ENCODE data around the gene SNTB2.

The SNTB2 gene

DNA sequence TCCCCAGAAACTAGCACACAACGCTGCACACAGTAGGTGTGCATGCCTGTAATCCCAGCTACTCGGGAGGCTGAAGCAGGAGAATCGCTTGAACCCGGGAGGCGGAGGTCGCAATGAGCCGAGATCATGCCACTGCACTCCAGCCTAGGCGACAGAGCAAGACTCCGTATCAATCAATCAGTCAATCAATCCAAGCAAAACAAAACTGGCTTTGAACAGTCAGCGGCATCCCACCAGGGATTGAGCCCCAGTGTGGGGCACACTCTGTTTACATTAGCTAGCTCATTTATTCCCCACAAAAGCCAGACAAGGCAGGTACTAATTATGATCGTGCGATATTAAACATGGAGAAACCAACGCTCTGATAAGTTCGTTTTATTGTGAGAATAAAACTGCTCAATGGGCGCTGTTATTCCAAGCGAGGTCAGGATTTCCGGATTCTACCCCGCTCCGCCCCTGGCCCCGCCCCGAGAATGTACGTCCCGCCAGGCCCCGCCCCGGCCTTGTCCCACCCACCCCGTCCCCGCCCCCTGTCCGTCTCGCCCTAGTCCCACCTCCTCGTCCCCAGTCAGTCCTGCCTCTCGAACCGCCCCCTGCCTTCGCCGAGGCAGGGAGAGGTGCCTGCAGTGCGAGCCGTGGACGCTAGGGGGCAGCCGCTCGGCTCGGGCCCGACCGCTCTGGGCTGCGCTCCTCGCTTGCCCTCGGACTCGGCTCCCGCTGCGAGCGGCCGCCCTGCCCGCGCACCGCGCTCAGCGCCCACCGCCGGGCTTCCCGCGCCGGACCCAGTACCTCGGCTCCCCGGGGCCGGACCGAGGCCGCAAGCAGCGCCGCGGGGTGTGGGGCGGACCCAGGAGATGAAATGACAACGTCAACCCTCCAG is 123.9 kb downstream of the SNTB2 start, which contains the start of gene VPS4A:
TSS of gene VPS4A (plus strand) at position 698 of the 880 bp plus-strand sequence. CDS start at position 860, 162 bp downstream.
- H3K27me3 Mint-ChIP-seq: no peaks in the 10 kb centered on the region
- no peaks in the 10 kb centered on the region for H3K9me3 Mint-ChIP-seq
- peak within 1 kb of the TSS; percentile 92 for H3K27ac Mint-ChIP-seq
- peaks cover 8% of the 10 kb centered on the region for H3K36me3 Mint-ChIP-seq
- H3K4me3 Mint-ChIP-seq: peak within 1 kb of the TSS; percentile 97
- peak; percentile 99 for ATAC-seq
- H3K4me1 Mint-ChIP-seq: peaks cover 30% of the 10 kb centered on the region

DNA sequence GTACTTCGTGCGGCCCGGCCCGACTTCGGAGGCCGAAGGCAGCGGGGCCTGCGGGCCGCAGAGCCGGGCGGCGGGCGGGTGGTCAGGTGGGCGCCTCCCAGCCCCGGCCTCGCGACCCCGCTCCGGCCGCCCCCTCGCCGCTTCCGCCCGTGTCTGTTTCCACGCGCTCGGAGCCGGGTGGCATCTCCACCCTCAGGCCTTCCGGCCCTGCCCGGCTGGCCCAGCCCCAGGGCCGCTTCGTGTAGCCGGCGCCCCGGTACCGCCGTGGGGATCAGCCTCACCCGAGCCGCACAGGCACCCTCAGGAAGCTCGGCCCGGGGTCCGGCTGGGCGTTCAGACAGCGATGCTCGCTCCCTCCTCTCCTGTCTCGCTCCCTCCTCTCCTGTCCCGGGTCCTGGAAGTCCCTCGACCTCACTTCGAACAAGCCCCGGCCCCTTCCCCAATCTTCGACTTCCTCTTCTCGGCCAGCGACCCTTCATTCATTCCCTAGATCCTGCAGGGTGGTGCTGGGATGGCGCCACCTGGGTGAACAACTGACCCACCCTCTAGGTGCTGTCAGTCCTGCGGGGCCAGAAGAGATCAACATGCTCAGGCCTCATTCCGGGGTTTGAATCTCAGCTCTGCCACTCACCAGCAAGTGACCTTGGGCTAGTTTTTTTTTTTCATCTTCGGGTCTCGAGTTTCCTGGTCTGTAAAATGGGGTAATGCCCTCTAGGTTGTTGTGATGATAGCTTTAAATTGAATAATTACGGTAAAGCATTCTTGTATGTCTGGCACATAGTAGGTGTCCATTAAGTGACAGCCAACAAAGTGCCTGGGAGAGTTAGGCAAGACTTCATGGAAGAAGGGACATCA is 124.8 kb downstream of the SNTB2 start:
- Mint-ChIP-seq H3K9me3 (no peaks in the 10 kb centered on the region), H3K4me1 (peaks cover 34% of the 10 kb centered on the region), H3K4me3 (peak overlapping the region; percentile 97), H3K27ac (peak overlapping the region; percentile 92), H3K36me3 (peaks cover 17% of the 10 kb centered on the region), H3K27me3 (no peaks in the 10 kb centered on the region)
- peak; percentile 79 for ATAC-seq

DNA sequence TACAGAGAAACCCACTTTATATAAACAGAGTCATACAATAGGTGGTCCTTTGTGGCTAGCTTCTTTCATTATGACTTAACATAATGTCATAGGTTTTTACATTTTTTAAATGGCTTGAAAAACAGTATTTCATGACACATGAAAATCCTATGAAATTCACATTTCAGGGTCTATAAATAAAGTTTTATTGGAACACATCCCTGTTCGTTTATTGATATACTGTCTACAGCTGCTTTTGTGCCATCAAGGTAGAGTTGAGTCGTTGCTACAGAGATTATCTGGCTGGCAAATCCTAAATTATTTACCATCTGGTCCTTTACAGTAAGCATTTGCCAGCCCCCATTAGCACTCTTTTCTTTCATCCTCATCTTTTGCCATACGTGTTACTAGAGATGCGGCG is 126.5 kb downstream of the SNTB2 start:
- no peak for ATAC-seq
- peak overlapping the region; percentile 22 for H3K4me3 Mint-ChIP-seq

DNA sequence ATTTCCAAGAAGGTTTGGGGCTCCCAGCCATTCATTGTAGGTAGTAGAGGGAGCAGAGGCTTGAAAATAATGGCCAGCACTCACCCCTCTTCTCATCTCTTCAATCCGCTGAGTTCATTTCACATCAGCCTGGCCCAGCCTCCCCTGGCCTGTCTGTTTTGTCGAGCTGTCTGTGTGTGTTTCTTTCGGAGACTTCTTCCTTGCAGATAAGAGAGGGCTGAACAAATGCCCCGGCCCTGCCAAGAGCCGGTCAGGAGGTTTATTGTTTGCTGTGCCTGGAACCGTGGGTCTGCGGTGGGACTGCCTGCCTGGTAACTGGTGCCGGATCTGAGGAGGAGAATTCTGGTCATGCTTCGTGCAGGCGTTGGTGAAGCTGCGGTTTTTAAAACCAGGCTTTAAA is 127.6 kb downstream of the SNTB2 start:
- no peak overlapping the region for H3K4me3 Mint-ChIP-seq
- peaks cover 34% of the 10 kb centered on the region for H3K4me1 Mint-ChIP-seq
- peaks cover 24% of the 10 kb centered on the region for H3K36me3 Mint-ChIP-seq
- no peaks in the 10 kb centered on the region for H3K27me3 Mint-ChIP-seq
- no peak overlapping the region for H3K27ac Mint-ChIP-seq
- no peaks in the 10 kb centered on the region for H3K9me3 Mint-ChIP-seq
- no peak for ATAC-seq

More for the DNA sequence above, 126.5 kb downstream of the SNTB2 start:
- peaks cover 21% of the 10 kb centered on the region for H3K36me3 Mint-ChIP-seq
- H3K9me3 Mint-ChIP-seq: no peaks in the 10 kb centered on the region
- peaks cover 34% of the 10 kb centered on the region for H3K4me1 Mint-ChIP-seq
- no peaks in the 10 kb centered on the region for H3K27me3 Mint-ChIP-seq
- H3K27ac Mint-ChIP-seq: no peak overlapping the region

DNA sequence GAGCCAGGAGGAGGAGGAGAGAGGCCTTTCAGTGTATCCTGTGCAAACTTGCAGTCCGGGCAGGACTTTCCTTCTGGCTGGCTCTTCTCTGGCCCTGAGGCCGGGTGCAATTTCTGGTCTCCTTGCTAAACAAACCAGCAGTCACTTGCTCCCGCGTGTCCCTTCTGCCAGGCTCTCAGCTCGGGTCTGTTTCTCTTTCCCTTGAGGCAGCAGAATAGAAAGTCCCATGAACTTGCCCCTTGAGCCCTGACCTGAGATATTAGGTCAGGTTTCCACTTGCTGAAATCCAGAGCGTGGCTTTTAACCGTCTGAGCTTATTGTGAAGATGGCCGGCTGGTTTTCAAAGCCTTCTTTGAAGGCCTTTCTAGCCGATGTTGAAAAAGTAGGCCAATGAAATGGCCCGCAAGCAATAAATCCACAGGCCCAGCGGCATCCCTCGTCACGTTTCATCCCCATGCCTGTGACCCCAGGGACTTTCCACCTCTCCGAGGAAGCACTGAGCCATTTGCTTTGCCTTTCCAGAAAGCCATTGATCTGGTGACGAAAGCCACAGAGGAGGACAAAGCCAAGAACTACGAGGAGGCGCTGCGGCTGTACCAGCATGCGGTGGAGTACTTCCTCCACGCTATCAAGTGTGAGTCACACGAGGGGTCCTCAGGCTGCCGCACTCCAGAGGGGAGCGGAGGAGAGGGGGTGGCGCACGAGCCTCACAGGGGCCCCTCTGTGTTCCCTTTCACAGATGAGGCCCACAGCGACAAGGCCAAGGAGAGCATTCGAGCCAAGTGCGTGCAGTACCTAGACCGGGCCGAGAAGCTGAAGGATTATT is 128.7 kb downstream of the SNTB2 start:
- no peak for ATAC-seq
- H3K36me3 Mint-ChIP-seq: peaks cover 28% of the 10 kb centered on the region
- peaks cover 34% of the 10 kb centered on the region for H3K4me1 Mint-ChIP-seq
- no peaks in the 10 kb centered on the region for H3K9me3 Mint-ChIP-seq
- no peak overlapping the region for H3K27ac Mint-ChIP-seq
- no peaks in the 10 kb centered on the region for H3K27me3 Mint-ChIP-seq
- H3K4me3 Mint-ChIP-seq: no peak overlapping the region

DNA sequence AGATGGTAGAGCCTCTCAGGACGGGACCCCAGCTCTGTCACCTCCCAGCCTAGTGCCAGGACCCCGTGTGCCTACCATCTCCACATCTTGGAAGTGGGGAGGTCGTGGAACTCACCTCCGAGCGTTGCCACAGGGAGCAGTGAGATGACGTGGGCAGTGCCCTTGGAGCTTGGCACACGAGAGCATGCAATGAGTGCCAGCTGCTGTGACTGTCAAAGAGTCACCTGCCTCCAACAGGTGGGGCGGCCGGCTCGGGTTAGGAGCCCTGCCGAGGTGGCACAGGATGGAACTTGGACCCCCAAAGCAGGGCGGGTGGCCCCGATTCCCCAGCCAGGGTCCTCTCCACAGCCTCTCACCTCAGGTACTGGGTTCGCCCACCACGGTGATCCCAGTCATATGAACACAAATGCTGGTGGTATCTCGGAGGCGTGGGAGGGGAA is 129.7 kb downstream of the SNTB2 start:
- Mint-ChIP-seq H3K36me3 (peaks cover 36% of the 10 kb centered on the region), H3K27ac (no peak overlapping the region)

DNA sequence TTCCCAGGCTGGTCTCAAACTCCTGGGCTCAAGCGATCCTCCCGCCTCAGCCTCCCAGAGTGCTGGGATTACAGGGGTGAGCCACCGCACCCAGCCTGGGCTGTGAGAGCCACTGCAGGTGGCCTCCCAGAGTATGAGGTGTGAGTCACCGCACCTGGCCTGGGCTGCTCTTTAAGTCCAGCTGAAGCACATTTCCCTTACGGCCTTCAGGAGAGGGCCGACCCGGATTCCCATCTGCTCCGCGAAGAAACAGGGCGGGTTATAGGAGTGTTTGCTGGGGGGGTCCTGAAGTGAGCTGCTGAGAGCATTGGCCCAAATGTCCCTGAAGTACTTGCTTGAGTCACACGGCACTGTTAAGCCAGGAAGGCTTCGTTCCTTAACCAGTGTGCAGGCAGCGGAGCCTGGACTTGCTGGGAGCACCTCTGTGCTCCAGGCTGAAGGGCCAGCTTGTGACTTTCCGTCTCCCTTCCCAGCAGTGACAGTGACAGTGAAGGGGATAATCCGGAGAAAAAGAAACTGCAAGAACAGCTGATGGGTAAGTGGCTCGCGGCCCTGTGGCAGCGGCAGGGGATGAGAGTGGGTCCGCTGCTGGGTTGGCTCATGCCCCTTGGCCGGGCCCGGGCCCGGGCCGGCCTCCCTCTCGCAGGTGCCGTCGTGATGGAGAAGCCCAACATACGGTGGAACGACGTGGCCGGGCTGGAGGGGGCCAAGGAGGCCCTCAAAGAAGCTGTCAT is 131.4 kb downstream of the SNTB2 start:
- Mint-ChIP-seq H3K4me1 (peaks cover 32% of the 10 kb centered on the region), H3K4me3 (no peak overlapping the region), H3K9me3 (no peaks in the 10 kb centered on the region), H3K27me3 (no peaks in the 10 kb centered on the region), H3K36me3 (peaks cover 45% of the 10 kb centered on the region), H3K27ac (no peak overlapping the region)
- ATAC-seq: no peak

More for the DNA sequence above, 129.7 kb downstream of the SNTB2 start:
- H3K4me1 Mint-ChIP-seq: peaks cover 36% of the 10 kb centered on the region
- no peak overlapping the region for H3K4me3 Mint-ChIP-seq
- no peaks in the 10 kb centered on the region for H3K27me3 Mint-ChIP-seq
- ATAC-seq: no peak
- no peaks in the 10 kb centered on the region for H3K9me3 Mint-ChIP-seq

DNA sequence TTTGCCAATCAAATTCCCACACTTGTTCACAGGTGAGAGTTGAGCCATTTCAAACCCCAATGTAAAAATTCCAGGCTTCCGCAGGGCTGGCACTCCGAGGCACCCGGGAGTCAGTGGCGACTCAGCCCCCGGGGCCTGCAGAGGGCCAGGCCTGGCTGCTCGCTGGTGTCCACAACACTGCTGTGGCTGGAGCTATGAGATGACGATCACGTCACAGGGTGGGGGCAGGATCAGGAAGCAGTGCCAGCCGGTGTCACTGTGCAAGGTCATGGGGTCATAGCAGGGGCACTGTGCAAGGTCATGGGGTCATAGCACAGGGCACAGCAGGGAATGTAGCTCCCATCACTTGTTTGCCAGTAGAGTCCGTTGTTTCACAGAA is 131.9 kb downstream of the SNTB2 start:
- Mint-ChIP-seq H3K4me3 (no peak overlapping the region), H3K36me3 (peaks cover 46% of the 10 kb centered on the region), H3K9me3 (no peaks in the 10 kb centered on the region), H3K27me3 (no peaks in the 10 kb centered on the region), H3K4me1 (peaks cover 27% of the 10 kb centered on the region), H3K27ac (no peak overlapping the region)
- no peak for ATAC-seq

DNA sequence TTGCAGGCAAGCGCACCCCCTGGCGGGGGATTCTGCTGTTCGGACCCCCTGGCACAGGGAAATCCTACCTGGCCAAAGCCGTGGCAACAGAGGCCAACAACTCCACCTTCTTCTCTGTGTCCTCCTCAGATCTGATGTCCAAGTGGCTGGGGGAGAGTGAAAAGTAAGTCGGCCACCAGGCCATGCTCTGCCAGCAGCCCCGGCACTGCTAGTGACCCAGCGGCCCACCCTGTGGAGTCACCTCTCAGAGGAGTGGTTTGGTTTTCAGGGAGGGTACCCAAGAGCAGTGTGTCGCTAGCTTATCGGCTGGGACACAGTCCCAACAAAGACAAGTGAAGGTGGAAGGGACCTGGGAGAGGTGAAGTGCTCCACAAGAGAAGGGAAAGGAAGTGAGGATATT is 132.4 kb downstream of the SNTB2 start:
- ATAC-seq: no peak
- peaks cover 27% of the 10 kb centered on the region for H3K4me1 Mint-ChIP-seq
- no peak overlapping the region for H3K27ac Mint-ChIP-seq
- no peaks in the 10 kb centered on the region for H3K27me3 Mint-ChIP-seq
- H3K36me3 Mint-ChIP-seq: peaks cover 50% of the 10 kb centered on the region
- H3K4me3 Mint-ChIP-seq: no peak overlapping the region
- H3K9me3 Mint-ChIP-seq: no peaks in the 10 kb centered on the region

DNA sequence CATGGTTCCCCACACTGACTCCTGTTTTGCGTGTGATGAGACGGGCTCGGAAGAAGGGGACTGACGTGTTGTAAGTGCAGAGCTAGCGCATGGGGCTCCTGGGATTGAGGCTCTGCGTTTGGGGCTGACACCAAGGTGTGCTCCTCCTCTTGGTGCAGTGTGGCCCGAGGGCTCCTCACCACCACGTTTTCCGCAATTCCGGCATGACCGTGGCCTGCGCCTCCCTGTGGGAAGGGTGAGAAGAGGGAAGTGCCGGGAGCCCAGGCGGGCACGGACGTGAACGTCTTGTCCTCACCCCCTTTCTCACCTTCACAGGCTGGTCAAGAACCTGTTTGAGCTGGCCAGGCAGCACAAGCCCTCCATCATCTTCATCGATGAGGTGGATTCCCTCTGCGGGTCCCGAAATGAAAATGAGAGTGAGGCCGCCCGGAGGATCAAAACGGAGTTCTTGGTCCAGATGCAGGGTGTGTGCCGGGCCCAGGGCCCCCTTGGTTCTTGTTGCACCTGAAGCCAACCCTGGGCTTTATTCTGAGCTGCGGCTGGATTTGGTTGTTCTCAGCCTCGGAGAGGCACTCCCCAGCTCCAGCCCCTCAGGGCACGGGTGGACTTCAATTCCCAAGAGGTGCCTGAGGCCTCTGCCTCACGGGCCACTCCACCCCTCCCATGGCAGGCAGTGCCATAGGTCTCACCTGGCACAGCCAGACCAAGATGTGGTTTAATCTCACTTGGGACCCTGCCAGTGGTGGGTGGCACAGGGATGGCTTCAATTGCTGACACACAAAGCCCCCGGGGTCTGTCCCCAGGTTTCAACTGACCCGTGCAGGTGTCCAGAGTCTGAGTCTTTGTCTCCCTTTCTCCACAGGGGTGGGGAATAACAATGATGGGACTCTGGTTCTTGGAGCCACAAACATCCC is 133.1 kb downstream of the SNTB2 start:
- no peak for ATAC-seq
- Mint-ChIP-seq H3K36me3 (peaks cover 53% of the 10 kb centered on the region), H3K4me1 (peaks cover 28% of the 10 kb centered on the region), H3K27ac (no peak overlapping the region), H3K9me3 (no peaks in the 10 kb centered on the region), H3K4me3 (no peak overlapping the region), H3K27me3 (no peaks in the 10 kb centered on the region)

DNA sequence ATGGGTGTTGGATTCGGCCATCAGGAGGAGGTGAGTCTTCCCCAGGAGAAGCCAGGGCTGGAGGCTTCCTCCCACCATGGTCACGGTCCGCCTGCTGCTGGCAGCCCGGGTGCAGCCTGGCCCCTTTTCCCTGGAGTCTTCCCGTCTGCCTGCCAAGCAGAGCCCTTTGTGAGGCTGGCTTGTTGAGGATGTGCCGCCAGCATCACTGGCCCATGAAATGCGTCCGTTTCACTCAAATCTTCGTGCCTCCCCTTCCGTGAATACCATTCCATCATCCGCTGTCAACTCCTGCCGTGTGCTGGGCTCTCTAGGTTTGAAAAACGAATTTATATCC is 133.7 kb downstream of the SNTB2 start:
- Mint-ChIP-seq H3K9me3 (no peaks in the 10 kb centered on the region), H3K4me1 (peaks cover 30% of the 10 kb centered on the region), H3K27me3 (no peaks in the 10 kb centered on the region), H3K36me3 (peaks cover 56% of the 10 kb centered on the region), H3K4me3 (no peak overlapping the region), H3K27ac (no peak overlapping the region)
- ATAC-seq: no peak

DNA sequence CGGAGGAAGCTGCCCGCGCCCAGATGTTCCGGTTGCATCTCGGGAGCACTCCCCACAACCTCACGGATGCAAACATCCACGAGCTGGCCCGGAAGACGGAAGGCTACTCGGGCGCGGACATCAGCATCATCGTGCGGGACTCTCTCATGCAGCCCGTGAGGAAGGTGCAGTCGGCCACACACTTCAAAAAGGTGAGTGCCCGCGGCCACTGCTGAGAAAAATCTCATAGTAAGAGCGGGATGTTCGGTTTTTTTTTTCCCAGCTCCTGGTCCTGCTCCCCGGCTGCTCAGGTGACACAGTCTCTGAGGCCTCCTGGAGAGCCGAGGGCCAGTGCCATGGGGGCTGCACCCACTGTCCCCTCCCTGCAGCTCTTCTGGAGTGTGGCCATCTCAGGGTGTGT is 134.1 kb downstream of the SNTB2 start:
- Mint-ChIP-seq H3K27ac (no peak overlapping the region), H3K4me3 (no peak overlapping the region), H3K9me3 (no peaks in the 10 kb centered on the region), H3K36me3 (peaks cover 56% of the 10 kb centered on the region), H3K4me1 (peaks cover 31% of the 10 kb centered on the region), H3K27me3 (no peaks in the 10 kb centered on the region)
- no peak for ATAC-seq

DNA sequence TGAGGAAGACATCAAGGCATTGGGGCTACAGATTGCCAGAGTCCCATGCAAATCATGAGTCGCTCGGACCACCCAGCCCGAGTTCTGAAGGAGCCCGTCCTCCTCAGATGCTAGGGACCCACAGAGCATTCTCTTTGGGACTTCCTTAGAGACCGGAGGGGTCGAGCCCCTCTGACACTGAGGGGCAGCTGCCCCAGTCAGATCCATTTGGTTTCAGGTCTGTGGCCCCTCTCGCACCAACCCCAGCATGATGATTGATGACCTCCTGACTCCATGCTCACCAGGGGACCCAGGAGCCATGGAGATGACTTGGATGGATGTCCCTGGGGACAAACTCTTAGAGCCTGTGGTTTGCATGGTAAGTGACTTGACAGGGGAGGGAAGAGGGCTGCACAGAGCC is 135.4 kb downstream of the SNTB2 start:
- H3K27ac Mint-ChIP-seq: no peak overlapping the region
- no peak for ATAC-seq
- no peaks in the 10 kb centered on the region for H3K9me3 Mint-ChIP-seq
- no peaks in the 10 kb centered on the region for H3K27me3 Mint-ChIP-seq
- H3K36me3 Mint-ChIP-seq: peaks cover 50% of the 10 kb centered on the region
- H3K4me3 Mint-ChIP-seq: no peak overlapping the region
- H3K4me1 Mint-ChIP-seq: peaks cover 39% of the 10 kb centered on the region

DNA sequence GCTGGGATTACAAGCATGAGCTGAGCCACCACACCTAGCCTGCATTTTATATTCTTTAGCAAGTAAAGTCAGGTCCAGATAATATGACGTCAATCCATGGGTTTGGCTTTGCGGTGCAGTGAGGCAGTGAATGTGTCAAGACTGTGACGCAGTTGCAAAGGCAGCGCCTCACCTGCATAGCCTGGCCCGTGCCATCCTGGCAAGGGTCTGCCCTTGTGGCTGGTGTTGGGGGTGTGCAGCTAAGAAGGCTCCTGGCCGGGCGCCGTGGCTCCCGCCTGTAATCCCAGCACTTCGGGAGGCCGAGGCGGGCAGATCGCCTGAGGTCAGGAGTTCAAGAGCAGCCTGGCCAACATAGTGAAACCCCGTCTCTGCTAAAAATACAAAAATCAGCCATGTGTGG is 136.5 kb downstream of the SNTB2 start:
- no peaks in the 10 kb centered on the region for H3K27me3 Mint-ChIP-seq
- no peak for ATAC-seq
- H3K4me3 Mint-ChIP-seq: no peak overlapping the region
- H3K27ac Mint-ChIP-seq: no peak overlapping the region
- peaks cover 50% of the 10 kb centered on the region for H3K36me3 Mint-ChIP-seq
- H3K4me1 Mint-ChIP-seq: peaks cover 43% of the 10 kb centered on the region
- H3K9me3 Mint-ChIP-seq: no peaks in the 10 kb centered on the region

Data from stimulated activated memory B cell treated with anti-CD40 and anti-IgM and Interleukin-4, amounts not matched to agents 10 μg/mL and 1 μg/mL and 100 μg/mL, for 72 hours (primary cell).